Astrocyte (in vitro differentiated cells and primary cell): ENCODE results near the gene RAP1B.

ENCODE experiments used
- CTCF ChIP-seq: IDR thresholded peaks from 2 replicates; pipeline ENCODE4 v1.5.1; 2011; ENCODE audit warnings: low read depth, mild to moderate bottlenecking, inconsistent platforms, low read length, moderate library complexity; ENCODE audit not compliant: insufficient read depth
- EZH2 ChIP-seq: IDR thresholded peaks from 2 replicates; pipeline ENCODE4 v1.6.1; 2012; ENCODE audit warnings: mild to moderate bottlenecking, low read length, inconsistent platforms; ENCODE audit not compliant: insufficient read depth

- TF ChIP-seq CTCF, result no peak
- no peak for TF ChIP-seq EZH2
Measured at GRCh38 chr12:68630050-68630449, 19.4 kb downstream of the RAP1B start.
